GM23338 (cell line): Measurements from ENCODE around the gene ACOXL. TPM values are rescaled to one million over a fixed set of nuclear protein-coding genes. Genes with fewer than 3 reads are reported as not detected.

Experiments
- ATAC-seq: fragments of 200-7000 bp; cut with Tn5 transposase; 3 replicates; pipeline ENCODE4 v1.9.1; 2020
- DNase-seq: peaks from one replicate; pipeline ENCODE4 v3.0.0-alpha.2; 2015; ENCODE audit warnings: low spot score
- H2AFZ ChIP-seq: fragments of 200-600 bp; sonication (generic); 2 replicates; pipeline ENCODE4 v1.8.0; 2016; ENCODE audit warnings: antibody characterized with exemption, mild to moderate bottlenecking, moderate library complexity
- H3F3A ChIP-seq: fragments of 200-600 bp; sonication (generic); replicated peaks from 2 replicates; pipeline ENCODE4 v1.8.0; 2017; ENCODE audit warnings: antibody characterized with exemption, mixed run types, low read depth
- H3K27ac ChIP-seq: fragments of 200-600 bp; sonication (generic); 2 replicates; pipeline ENCODE4 v1.6.1; 2016; ENCODE audit warnings: low read depth
- H3K27me3 ChIP-seq: fragments of 200-600 bp; sonication (generic); 2 replicates; pipeline ENCODE4 v1.8.0; 2016; ENCODE audit warnings: mild to moderate bottlenecking, mixed run types, moderate library complexity; ENCODE audit not compliant: insufficient read depth
- H3K36me3 ChIP-seq: fragments of 200-600 bp; sonication (generic); 2 replicates; pipeline ENCODE4 v1.8.0; 2016; ENCODE audit warnings: mild to moderate bottlenecking; ENCODE audit not compliant: insufficient read depth
- H3K4me1 ChIP-seq: fragments of 200-600 bp; sonication (generic); 2 replicates; pipeline ENCODE4 v1.8.0; 2016; ENCODE audit warnings: mild to moderate bottlenecking, moderate library complexity; ENCODE audit not compliant: insufficient read depth
- H3K4me2 ChIP-seq: fragments of 200-600 bp; sonication (generic); 2 replicates; pipeline ENCODE4 v1.7.1; 2017; ENCODE audit warnings: mixed run types
- H3K4me3 ChIP-seq: fragments of 200-600 bp; sonication (generic); 2 replicates; pipeline ENCODE4 v1.6.1; 2016; ENCODE audit warnings: mixed run types
- H3K79me2 ChIP-seq: fragments of 200-600 bp; sonication (generic); replicated peaks from 2 replicates; pipeline ENCODE4 v1.8.0; 2017; ENCODE audit warnings: mild to moderate bottlenecking; ENCODE audit not compliant: insufficient read depth
- H3K9me2 ChIP-seq: fragments of 200-600 bp; sonication (generic); 2 replicates; pipeline ENCODE4 v1.8.0; 2017; ENCODE audit not compliant: insufficient read depth
- H4K20me1 ChIP-seq: fragments of 200-600 bp; sonication (generic); replicated peaks from 2 replicates; pipeline ENCODE4 v1.8.0; 2017; ENCODE audit warnings: mild to moderate bottlenecking; ENCODE audit not compliant: insufficient read depth
- H3K27ac Mint-ChIP-seq: 2 replicates; pipeline ENCODE4 v1.8.0; 2020; ENCODE audit warnings: inconsistent platforms, mild to moderate bottlenecking, moderate library complexity, mixed read lengths
- H3K27me3 Mint-ChIP-seq: 3 replicates; pipeline ENCODE4 v1.8.0; 2022; ENCODE audit warnings: low read depth, mild to moderate bottlenecking, moderate library complexity, mixed read lengths, inconsistent platforms; ENCODE audit not compliant: insufficient read depth, poor library complexity
- H3K36me3 Mint-ChIP-seq: 3 replicates; pipeline ENCODE4 v1.8.0; 2021; ENCODE audit warnings: low read depth, mild to moderate bottlenecking, inconsistent platforms, moderate library complexity, mixed read lengths
- H3K4me1 Mint-ChIP-seq: 3 replicates; pipeline ENCODE4 v1.8.0; 2020; ENCODE audit warnings: mild to moderate bottlenecking, inconsistent platforms, mixed read lengths
- H3K4me3 Mint-ChIP-seq: 3 replicates; pipeline ENCODE4 v1.8.0; 2021; ENCODE audit warnings: moderate library complexity, mild to moderate bottlenecking, inconsistent platforms, mixed read lengths
- H3K9me3 Mint-ChIP-seq: 3 replicates; pipeline ENCODE4 v1.8.0; 2020; ENCODE audit warnings: moderate library complexity, mild to moderate bottlenecking, inconsistent platforms, mixed read lengths
- CREB1 ChIP-seq: fragments of 250-450 bp; sonication (Bioruptor Pico); IDR thresholded peaks from 2 replicates; pipeline ENCODE4 v1.5.0; 2020; ENCODE audit warnings: low read depth, mild to moderate bottlenecking, moderate library complexity
- CTCF ChIP-seq, 2 experiments: fragments of 200-600 bp in 1 of 2; sonication (generic) in 1 of 2; conservative IDR thresholded peaks; 2 replicates each; pipeline versions ENCODE4 v1.5.1 to v1.6.1; 2016 to 2017; ENCODE audit warnings: antibody characterized with exemption in 2 of 2, low read depth in 2 of 2, mild to moderate bottlenecking in 2 of 2, moderate library complexity in 1 of 2
- ETS1 ChIP-seq: IDR thresholded peaks from 2 replicates; pipeline ENCODE4 v1.6.1; 2016; ENCODE audit warnings: antibody characterized with exemption
- EZH2 ChIP-seq: fragments of 200-600 bp; sonication (generic); IDR thresholded peaks from one replicate; pipeline ENCODE4 v1.8.0; 2017; ENCODE audit warnings: antibody characterized with exemption, mild to moderate bottlenecking, low read depth; ENCODE audit not compliant: unreplicated experiment
- JUNB ChIP-seq: IDR thresholded peaks from one replicate; pipeline ENCODE4 v1.6.1; 2016; ENCODE audit warnings: antibody characterized with exemption; ENCODE audit not compliant: unreplicated experiment
- POLR2AphosphoS5 ChIP-seq: IDR thresholded peaks from 2 replicates; pipeline ENCODE4 v1.6.1; 2016; ENCODE audit warnings: antibody characterized with exemption, low read depth
- REST ChIP-seq: IDR thresholded peaks from one replicate; pipeline ENCODE4 v1.6.1; 2018; ENCODE audit warnings: antibody characterized with exemption; ENCODE audit not compliant: unreplicated experiment
- STAT1 ChIP-seq: IDR thresholded peaks from one replicate; pipeline ENCODE4 v1.6.1; 2016; ENCODE audit warnings: antibody characterized with exemption; ENCODE audit not compliant: unreplicated experiment
- ZNF462 ChIP-seq: fragments of 250-450 bp; sonication (Bioruptor Pico); IDR thresholded peaks from 2 replicates; pipeline ENCODE4 v1.5.0; 2020; ENCODE audit warnings: mild to moderate bottlenecking, moderate library complexity
- polyA plus RNA-seq: library from polyadenylated mRNA; unstranded; fragments of >200 nt; fragmentation: Nextera tagmentation; extraction: Ambion mirVana; gene quantifications from 2 replicates; pipeline ENCODE4 v1.2.1, GENCODE V29; 2016
- total RNA-seq: library from RNA; depleted of rRNA; stranded (reverse); fragments of >200 nt; shearing (Covaris generic); gene quantifications from 2 replicates; pipeline ENCODE4 v1.2.3, GENCODE V29; 2014

Gene ACOXL
- total and polyA plus RNA-seq, 2 experiments from 2014 or later: 9.0 to 14.7 TPM

- TF ChIP-seq REST (no peak), CTCF (conservative IDR thresholded peaks at IDR 0.05; ENCODE audit: low read depth in 2 of 2) (no peak), EZH2 (no peak)
Measured at GRCh38 chr2:110909501-110909900, 177.1 kb downstream of the ACOXL start (continued).

- Mint-ChIP-seq H3K27ac (no peak overlapping the region), H3K4me3 (no peak overlapping the region), H3K27me3 (peaks cover 2% of the 10 kb centered on the region), H3K4me1 (no peaks in the 10 kb centered on the region), H3K36me3 (no peaks in the 10 kb centered on the region; the same call in 2 of the 3 replicates), H3K9me3 (no peaks in the 10 kb centered on the region)
- no peak overlapping the region for H2AFZ ChIP-seq
- H4K20me1 ChIP-seq: no peaks in the 10 kb centered on the region
- no peaks in the 10 kb centered on the region for H3K9me2 ChIP-seq
- H3K27ac ChIP-seq: no peak overlapping the region
- no peak overlapping the region for H3K4me3 ChIP-seq
- H3K4me2 ChIP-seq: no peak overlapping the region
- no peaks in the 10 kb centered on the region for H3K27me3 ChIP-seq
- DNase-seq (no peak), ATAC-seq (no peak)
- H3K79me2 ChIP-seq: no peaks in the 10 kb centered on the region
- H3F3A ChIP-seq: no peaks in the 10 kb centered on the region
- no peaks in the 10 kb centered on the region for H3K4me1 ChIP-seq
- H3K36me3 ChIP-seq: no peaks in the 10 kb centered on the region
- TF ChIP-seq JUNB: no peak
- no peak for TF ChIP-seq POLR2AphosphoS5
- no peak for TF ChIP-seq STAT1
- no peak for TF ChIP-seq ZNF462 (CRISPR knock-in tag)
- TF ChIP-seq CREB1 (CRISPR knock-in tag): no peak
- TF ChIP-seq ETS1: no peak
- no peak for TF ChIP-seq REST
Measured at GRCh38 chr2:110910423-110910822, 178.1 kb downstream of the ACOXL start.
